Stimulated activated CD8-positive, alpha-beta memory T cell treated with anti-CD3 and anti-CD28 coated beads, Interleukin-12 subunit alpha, Interleukin-12 subunit beta, amount 100 ng/mL, for 24 hours (primary cell): ENCODE results near the gene ADARB2.

Experiments
- DNase-seq: peaks from one replicate; pipeline ENCODE4 v3.0.0-alpha.2; 2020; ENCODE audit errors: extremely low read depth

The ADARB2 gene

DNA sequence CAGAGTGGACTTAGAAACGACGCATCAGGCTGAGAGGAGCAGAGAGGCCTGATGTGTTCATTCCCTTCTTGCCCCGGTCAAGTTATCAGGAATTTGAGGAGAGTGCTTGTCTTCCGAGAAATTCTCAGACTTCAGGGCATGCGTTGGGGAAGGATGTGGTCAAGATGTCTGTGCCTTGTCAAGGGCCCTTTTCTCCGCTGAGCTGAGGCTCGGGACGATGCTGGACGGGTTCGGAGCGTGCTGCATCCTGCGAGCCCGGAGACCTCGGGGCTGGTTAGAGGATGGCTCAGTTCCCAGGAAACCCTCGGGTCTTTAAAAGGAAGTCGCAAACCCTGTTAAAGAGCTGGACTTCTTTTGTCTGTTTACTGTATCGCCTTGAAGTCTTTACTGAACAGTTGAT is 325.4 kb downstream of the ADARB2 start:
- DNase-seq, result no peak

DNA sequence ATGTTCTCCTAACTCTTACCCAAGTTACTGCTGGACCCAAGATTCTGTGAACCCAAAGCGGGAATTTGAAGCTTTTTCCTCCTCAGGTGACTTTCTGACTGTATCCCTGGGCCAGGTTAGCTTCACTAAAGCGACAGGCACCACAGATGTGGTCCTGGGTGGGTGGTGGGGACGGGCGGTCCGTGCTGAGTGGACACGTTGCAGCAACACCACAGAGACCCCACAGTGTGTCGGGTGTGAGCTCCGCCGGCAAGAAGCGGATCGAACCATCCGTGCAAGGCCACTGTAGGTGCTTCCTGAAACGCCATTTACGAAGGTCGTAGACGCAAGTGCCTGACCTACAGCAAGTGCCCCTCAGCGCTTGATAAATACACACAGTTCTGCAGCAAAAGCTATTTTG is 325.9 kb downstream of the ADARB2 start:
- DNase-seq, result no peak

DNA sequence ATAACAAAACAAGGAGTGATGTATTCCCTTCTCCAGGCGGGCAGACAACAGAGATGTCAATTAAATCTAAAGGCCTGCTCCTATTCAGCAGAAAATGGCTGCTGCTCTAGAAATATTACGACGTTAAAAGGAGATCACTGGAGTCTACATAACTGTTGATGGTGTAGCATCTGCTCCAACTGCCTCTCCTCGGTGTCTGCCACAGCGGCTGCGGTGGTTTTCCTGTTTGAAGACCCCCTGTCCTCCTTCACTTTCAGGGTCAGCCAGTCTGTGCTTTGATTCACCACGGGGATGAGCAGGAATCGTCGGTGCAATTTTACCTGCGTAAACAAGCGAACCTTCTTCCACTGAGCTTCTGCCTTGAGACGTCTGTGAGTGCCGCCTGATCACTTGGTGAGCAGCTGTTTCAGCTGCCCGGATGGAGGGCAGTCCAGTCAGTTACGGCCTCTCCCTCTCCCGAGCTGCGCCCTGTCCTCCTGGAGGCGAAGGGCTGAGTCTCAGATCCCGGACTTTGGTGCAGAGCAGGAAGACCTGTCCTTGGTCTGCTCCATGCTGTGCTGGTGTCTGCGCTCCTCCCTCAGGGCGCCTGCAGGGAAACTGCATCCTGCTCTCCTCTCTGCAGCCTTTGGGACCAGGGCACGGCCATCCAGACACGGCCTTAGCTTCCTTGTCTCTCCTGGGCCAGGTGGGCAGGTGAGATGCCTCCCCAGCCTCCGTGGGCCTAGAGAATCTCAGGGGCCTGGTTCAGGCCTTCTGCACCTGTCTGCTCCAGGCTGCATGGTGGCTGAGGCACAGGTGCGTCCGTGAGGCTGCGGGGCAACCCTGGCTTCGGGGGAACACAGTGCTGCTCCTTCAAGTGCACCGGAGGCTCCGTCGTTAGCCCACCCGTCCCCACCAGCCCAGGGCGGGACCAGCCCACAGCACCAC is 326.6 kb downstream of the ADARB2 start:
- no peak for DNase-seq

DNA sequence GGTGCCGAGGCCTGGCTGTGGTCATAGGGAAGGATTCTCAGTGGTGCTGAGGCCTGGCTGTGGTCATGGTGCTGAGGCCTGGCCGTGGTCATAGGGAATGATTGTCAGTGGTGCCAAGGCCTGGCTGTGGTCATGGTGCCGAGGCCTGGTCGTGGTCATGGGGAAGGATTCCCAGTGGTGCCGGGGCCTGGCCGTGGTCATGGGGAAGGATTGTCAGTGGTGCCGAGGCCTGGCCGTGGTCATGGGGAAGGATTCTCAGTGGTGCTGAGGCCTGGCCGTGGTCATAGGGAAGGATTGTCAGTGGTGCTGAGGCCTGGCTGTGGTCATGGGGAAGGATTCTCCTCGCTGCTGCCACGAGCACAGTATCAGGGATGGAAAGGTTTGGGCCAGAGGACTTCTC is 327.3 kb downstream of the ADARB2 start:
- DNase-seq, result no peak

DNA sequence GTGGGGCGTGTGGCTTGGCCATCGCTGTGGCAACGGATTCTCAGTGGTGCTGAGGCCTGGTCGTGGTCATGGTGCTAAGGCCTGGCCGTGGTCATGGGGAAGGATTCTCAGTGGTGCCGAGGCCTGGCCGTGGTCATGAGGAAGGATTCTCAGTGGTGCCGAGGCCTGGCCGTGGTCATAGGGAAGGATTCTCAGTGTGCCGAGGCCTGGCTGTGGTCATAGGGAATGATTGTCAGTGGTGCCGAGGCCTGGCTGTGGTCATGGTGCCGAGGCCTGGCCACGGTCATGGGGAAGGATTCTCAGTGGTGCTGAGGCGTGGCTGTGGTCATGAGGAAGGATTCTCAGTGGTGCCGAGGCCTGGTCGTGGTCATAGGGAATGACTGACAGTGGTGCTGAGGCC is 327.9 kb downstream of the ADARB2 start:
- no peak for DNase-seq

DNA sequence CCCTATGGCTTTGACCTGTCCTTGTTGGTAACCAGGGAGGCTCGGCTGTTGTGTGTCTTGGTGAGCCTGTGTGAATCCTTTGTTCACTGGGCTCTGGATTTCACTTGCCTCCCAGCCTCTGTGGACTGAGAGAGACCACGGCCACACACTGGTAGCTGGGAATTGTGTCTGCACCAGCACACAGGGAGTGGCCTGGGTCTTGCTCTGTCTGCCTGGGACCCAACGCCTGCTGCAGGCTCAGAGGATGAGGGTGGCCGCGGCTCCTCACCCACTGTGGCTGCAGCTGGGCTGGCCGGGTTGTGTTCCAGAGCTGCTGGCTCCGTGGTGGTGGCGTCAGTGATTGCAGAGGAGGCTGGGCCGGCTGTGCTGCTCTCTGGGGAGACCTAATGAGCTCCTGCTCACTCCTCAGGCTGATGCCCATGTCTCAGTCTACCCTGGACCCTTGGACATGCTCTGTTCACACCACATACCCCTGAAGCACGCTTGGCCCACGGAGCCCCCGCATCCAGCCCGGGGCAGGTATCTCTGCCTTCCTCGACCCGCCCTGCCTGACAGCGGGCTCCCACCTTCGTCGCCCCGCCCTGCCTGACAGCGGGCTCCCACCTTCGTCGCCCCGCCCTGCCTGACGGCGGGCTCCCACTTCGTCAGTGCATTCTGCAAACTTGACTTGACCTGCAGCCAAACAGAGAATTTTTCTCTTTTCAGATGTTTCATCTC is 328.5 kb downstream of the ADARB2 start:
- no peak for DNase-seq

GRCh38 chr10:1406967-1407945 is 330.1 kb downstream of the ADARB2 start:
- no peak for DNase-seq

DNA sequence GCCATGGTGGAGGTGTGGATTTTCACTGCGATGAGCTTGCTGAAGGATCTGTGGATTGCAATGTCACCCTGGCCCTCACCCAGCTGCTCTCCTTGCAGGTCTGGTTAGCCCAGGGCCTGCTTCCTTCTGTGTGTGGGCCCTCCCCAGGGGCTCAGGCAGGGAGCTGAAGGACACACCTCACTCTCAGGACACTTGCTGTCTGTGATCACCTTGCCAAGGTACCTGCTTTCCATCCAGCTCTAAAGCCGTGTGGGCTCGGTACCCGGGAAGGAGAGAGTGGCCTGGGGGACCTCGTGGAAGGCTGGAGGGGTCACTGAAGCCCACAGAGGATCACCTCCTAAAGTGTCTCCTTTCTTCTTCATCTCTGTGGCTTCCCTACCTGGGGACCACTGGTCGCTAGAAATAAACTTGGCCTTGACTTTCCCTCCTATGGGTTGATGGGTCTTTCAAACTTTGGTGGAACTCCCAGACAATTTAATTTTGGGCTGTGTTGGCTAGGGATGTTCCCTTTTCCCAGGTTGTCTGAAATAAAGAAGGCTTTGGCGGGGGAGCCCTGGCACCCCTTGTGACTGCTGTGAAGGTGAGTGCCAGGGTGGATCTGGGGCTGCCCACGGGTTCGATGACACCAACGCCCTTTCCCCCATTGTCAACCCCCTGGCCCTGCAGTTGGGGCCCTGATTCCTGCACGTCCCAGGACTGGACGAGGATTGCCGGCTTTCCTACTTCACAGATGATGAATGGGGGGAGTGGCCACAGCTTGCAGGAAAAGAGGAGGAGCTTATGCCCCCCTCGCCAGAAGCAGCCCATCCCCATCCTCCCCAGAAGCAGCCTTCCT is 331.0 kb downstream of the ADARB2 start:
- no peak for DNase-seq

- DNase-seq, result no peak
Observed at GRCh38 chr10:1404323-1405260, 332.7 kb downstream of the ADARB2 start.

- DNase-seq, result no peak
Observed at GRCh38 chr10:1403508-1404322, 333.6 kb downstream of the ADARB2 start.

DNA sequence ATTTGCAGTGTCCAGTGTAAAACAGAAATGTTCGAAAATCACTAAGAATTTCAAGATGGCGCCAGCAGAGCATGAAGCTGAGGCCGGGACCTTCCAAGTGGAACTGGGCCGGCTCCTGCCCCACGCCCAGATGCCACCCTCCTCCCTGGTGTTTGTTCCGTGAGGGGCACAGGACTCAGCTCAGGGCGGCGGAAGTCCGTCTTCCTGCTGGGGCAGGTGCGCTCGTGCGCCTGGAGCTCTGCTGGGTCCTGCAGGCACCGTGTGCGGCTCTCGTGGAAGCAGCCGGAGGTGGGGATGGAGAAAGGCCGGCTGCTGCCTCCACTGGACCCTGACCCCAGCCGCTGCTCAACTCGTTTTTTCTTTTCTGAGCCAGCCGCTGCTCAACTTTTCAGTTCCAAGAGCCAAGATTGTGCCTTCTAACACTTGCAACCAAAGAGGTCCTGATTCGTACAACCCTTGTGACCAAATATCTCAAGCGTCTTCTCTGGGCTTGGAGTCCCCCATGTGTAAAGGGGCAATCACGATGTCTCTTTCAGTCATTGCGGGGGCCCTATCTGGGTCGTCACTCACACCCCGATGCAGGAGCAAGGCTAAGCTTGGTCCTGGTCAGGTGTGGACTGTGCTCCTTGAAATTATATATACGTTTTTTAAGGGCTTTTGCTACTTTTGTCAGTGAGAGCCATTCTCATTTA is 334.4 kb downstream of the ADARB2 start:
- no peak for DNase-seq

GRCh38 chr10:1402016-1402770 is 335.1 kb downstream of the ADARB2 start:
- no peak for DNase-seq

GRCh38 chr10:1401071-1401965 is 336.0 kb downstream of the ADARB2 start:
- DNase-seq, result no peak

GRCh38 chr10:1400101-1401070 is 336.9 kb downstream of the ADARB2 start:
- no peak for DNase-seq

DNA sequence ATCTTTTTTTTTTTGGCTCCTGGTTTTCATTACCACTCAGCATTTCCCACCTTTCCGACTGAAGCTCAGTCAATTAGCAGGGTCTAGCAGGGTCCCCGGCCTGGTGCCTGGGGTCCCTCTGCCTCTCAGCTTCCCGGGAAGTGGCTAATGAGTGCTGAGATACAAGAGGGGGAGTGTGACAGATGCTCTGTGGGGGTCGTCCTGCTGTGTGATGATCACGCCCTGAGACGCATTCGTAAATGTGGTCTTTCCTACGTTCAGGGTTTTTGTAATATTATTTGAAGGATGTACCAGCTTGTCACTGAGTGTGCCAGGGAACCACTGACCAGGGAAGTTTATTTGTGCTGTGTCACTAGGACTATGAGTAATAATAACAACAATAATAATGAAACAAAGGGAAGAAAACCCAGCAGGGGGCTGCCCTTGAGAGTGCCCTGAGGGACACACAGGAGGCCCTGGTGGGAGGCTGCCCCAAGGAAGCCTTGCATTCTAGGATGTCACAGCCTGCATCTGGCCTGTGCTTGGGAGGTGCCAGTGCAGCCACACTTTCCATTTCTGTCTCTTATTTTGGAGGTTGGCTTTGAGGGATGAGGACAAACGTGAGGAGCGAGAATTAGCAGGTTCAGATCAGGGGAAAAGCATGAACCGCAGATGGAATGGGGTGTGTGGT is 337.8 kb downstream of the ADARB2 start:
- DNase-seq, result no peak
